CD4-positive, CD25-positive, alpha-beta regulatory T cell (primary cell): ENCODE data around the gene ATAT1. TPM values are rescaled to one million over a fixed set of nuclear protein-coding genes. Genes with fewer than 3 reads are reported as not detected.
A peak's percentile ranks its signal among the peaks of the same experiment; 100 is the strongest.

ENCODE experiments used
- ATAC-seq, 2 donors: fragments of 150-1000 bp; cut with Tn5 transposase; one replicate each; pipeline ENCODE4 v1.10.0; 2021; ENCODE audit warnings: low read depth in 2 of 2, moderate number of reproducible peaks in 2 of 2, moderate library complexity in 1 of 2
- DNase-seq, 3 donors: peaks; one replicate each; pipeline versions ENCODE4 v3.0.0 to v3.0.0-alpha.2; 2012 to 2022; ENCODE audit warnings: mixed read lengths in 1 of 3
- H3K27ac ChIP-seq: one replicate; pipeline ENCODE4 v1.7.0; 2013; ENCODE audit warnings: mild to moderate bottlenecking, low read length; ENCODE audit not compliant: insufficient read depth, poor library complexity, severe bottlenecking
- H3K27me3 ChIP-seq: one replicate; pipeline ENCODE4 v1.7.0; 2013; ENCODE audit warnings: low read length; ENCODE audit not compliant: control insufficient read depth, insufficient read depth
- H3K36me3 ChIP-seq: one replicate; pipeline ENCODE4 v1.7.0; 2013; ENCODE audit warnings: mild to moderate bottlenecking, low read length, moderate library complexity; ENCODE audit not compliant: control insufficient read depth, insufficient read depth
- H3K4me1 ChIP-seq: 2 replicates; pipeline ENCODE4 v1.7.0; 2013; ENCODE audit warnings: mild to moderate bottlenecking, low read length; ENCODE audit not compliant: insufficient read depth, control insufficient read depth, poor library complexity, severe bottlenecking
- H3K4me3 ChIP-seq: one replicate; pipeline ENCODE4 v1.7.0; 2013; ENCODE audit warnings: low read depth, mild to moderate bottlenecking, low read length, moderate library complexity
- H3K9me3 ChIP-seq, 2 experiments: 1 replicate in 1 of 2; 2 replicates in 1 of 2; pipeline ENCODE4 v1.7.0; 2013; ENCODE audit warnings: low read length in 2 of 2, mild to moderate bottlenecking in 1 of 2, moderate library complexity in 1 of 2; ENCODE audit not compliant: control insufficient read depth in 2 of 2
- H3K27ac Mint-ChIP-seq, 3 donors: one replicate each; pipeline ENCODE4 v1.8.0; 2020 to 2022; ENCODE audit warnings: mild to moderate bottlenecking in 3 of 3, mixed read lengths in 3 of 3, moderate library complexity in 2 of 3
- H3K27me3 Mint-ChIP-seq: one replicate; pipeline ENCODE4 v1.8.0; 2022; ENCODE audit warnings: mild to moderate bottlenecking, mixed read lengths
- H3K36me3 Mint-ChIP-seq: one replicate; pipeline ENCODE4 v1.8.0; 2020; ENCODE audit warnings: mixed read lengths
- H3K4me1 Mint-ChIP-seq, 4 donors: one replicate each; pipeline ENCODE4 v1.8.0; 2020 to 2022; ENCODE audit warnings: mixed read lengths in 4 of 4, mild to moderate bottlenecking in 1 of 4
- H3K4me3 Mint-ChIP-seq, 4 donors: one replicate each; pipeline ENCODE4 v1.8.0; 2020 to 2022; ENCODE audit warnings: mild to moderate bottlenecking in 4 of 4, mixed read lengths in 4 of 4, moderate library complexity in 3 of 4
- H3K9me3 Mint-ChIP-seq, 7 donors: one replicate each; pipeline ENCODE4 v1.8.0; 2020 to 2022; ENCODE audit warnings: mixed read lengths in 7 of 7, mild to moderate bottlenecking in 3 of 7, moderate library complexity in 2 of 7
- polyA plus RNA-seq, 4 donors: library from polyadenylated mRNA; unstranded; fragments of 300-500 nt; fragmentation: Illumina TruSeq; gene quantifications; one replicate each; pipeline ENCODE4 v1.2.3, GENCODE V29; 2021
- total RNA-seq: library from RNA; stranded (reverse); gene quantifications from one replicate; pipeline ENCODE4 v1.2.3, GENCODE V29; 2022

The ATAT1 gene
- total RNA-seq (7.2 TPM), polyA plus RNA-seq (under 1 TPM; 0.27 to 0.89 (median 0.53) TPM)

DNA sequence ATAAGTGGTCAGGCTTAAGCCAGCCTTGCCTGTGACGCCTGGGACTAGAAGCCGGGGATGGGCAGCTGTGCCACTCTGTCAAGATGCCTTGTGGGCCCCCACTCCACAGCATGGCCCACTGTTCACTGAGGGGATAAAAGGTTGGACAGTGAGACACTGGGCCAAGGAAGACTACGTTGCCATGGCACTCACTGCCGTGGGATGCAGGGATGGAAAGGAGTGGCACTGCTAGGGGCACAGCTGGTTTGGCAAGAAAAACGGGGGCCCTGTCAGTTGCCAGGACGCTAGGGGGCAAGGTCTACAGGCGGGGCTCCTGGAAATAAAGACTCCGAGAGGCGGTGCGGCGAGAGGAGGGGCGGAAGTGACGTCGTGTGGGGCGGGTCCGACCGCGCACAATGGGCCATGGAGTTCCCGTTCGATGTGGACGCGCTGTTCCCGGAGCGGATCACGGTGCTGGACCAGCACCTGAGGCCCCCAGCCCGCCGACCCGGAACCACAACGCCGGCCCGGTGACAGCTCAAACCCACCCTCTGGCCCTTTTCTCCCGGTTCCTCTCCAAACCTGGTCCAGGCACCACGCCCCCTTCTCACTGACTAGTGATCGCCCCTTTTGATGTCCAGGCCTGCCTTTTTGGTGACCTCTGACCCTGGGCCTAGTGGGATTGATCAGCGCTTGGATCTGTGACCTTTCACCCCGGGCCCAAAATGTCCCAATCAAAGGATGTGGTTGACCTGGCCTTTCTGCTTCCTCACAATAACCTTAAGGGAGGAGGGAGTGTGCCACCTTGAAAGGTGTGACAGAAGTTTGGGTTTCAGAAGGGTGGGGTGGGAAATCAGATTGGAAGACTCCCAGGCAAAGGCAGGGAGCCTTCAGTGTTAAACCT is at the start of gene ATAT1:
Gene ATAT1, plus strand, starts transcription at position 391 of the 883 bp plus-strand sequence.
- ATAC-seq, result peak; percentile 97

DNA sequence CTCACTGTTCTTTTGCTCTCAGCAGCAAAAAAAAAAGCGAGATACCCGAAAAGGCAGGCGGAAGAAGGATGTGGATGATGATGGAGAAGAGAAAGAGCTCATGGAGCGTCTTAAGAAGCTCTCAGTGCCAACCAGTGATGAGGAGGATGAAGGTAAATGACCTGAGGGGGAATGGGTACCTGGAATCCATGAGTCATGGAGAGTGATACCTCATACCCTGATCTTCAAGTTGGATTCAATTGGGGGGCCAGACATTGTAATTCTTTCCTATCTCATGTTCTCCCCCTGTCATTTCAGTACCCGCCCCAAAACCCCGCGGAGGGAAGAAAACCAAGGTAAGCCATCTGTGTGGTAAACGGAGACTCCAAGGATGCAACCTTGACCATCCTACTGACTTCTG is 48.6 kb upstream of the ATAT1 start:
- Histone ChIP-seq H3K4me1 (peaks cover 19% of the 10 kb centered on the region), H3K27me3 (no peaks in the 10 kb centered on the region), H3K27ac (no peak overlapping the region), H3K4me3 (no peak overlapping the region), H3K36me3 (peaks cover 59% of the 10 kb centered on the region), H3K9me3 (no peaks in the 10 kb centered on the region)
- Mint-ChIP-seq H3K27me3 (no peaks in the 10 kb centered on the region), H3K9me3 (no peaks in the 10 kb centered on the region), H3K27ac (peak overlapping the region in 1 of 3 donors; percentile 58), H3K36me3 (peaks cover 41% of the 10 kb centered on the region), H3K4me3 (no peak overlapping the region), H3K4me1 (peaks cover 16 to 30% (median 23%) of the 10 kb centered on the region in 4 donors)
- DNase-seq (no peak), ATAC-seq (no peak)

More for the DNA sequence above, at the start of gene ATAT1:
- Mint-ChIP-seq H3K27me3 (no peaks in the 10 kb centered on the region), H3K9me3 (no peaks in the 10 kb centered on the region), H3K4me3 (peak within 1 kb of the TSS; percentile 91 to 92 (median 91)), H3K27ac (peak within 1 kb of the TSS; percentile 92 to 98 (median 97)), H3K4me1 (peaks cover 6 to 29% (median 15%) of the 10 kb centered on the region in 4 donors), H3K36me3 (peaks cover 16% of the 10 kb centered on the region)
- Histone ChIP-seq H3K36me3 (peaks cover 37% of the 10 kb centered on the region), H3K4me1 (peaks cover 17% of the 10 kb centered on the region), H3K27ac (peak within 1 kb of the TSS; percentile 90), H3K4me3 (peak within 1 kb of the TSS; percentile 65), H3K9me3 (no peaks in the 10 kb centered on the region), H3K27me3 (no peaks in the 10 kb centered on the region)
- peak; percentile 87 to 89 (median 88) for DNase-seq

DNA sequence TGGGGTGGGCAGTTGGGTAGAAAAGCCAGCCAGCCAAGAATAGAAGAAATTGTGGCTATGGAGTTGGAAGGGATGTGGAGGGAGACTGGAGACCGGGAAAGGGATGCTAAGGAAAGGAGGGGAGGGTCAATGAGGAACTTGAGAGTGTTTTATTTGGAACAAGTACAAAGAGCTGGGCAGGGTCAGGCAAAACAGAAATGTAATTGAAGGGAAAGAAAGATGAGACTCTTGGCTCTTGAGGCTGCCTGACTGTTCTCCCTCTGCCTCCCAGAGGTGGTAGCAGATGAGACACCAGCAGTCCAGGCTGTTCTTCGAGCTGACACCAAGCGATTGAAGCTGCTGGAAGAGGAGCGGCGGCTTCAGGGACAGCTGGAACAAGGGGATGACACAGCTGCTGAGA is 42.8 kb upstream of the ATAT1 start:
- H3K4me3 Mint-ChIP-seq, result no peak overlapping the region
- DNase-seq, result no peak
- no peak overlapping the region for H3K27ac Mint-ChIP-seq
- Histone ChIP-seq H3K27ac (no peak overlapping the region), H3K4me3 (no peak overlapping the region), H3K36me3 (peaks cover 88% of the 10 kb centered on the region), H3K4me1 (no peaks in the 10 kb centered on the region), H3K9me3 (no peaks in the 10 kb centered on the region), H3K27me3 (no peaks in the 10 kb centered on the region)
- no peak for ATAC-seq
- peaks cover 55% of the 10 kb centered on the region for H3K36me3 Mint-ChIP-seq
- no peaks in the 10 kb centered on the region for H3K4me1 Mint-ChIP-seq
- no peaks in the 10 kb centered on the region for H3K9me3 Mint-ChIP-seq
- H3K27me3 Mint-ChIP-seq, result no peaks in the 10 kb centered on the region

DNA sequence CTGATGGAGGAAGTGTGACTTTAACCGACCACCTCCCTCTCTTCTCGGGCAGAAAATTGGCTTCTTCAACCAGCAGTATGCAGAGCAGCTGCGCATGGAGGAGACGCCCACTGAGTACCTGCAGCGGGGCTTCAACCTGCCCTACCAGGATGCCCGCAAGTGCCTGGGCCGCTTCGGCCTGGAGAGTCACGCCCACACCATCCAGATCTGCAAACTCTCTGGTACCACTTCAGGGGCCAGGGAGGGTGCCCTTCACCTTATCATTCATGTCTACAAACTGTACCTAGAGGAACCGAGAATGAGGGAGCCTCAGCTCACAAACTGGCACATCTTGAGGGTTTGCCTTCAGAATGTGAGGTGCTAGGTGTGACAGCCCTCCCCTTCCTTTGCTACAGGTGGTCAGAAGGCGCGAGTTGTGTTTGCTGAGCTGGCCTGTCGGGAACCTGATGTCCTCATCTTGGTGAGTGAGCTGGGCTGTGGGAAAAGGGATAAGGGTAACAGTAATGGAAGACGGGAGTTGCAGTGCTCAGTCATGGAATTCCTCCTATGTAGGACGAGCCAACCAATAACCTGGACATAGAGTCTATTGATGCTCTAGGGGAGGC is 36.8 kb upstream of the ATAT1 start:
- H3K36me3 Mint-ChIP-seq, result peaks cover 49% of the 10 kb centered on the region
- Histone ChIP-seq H3K27ac (no peak overlapping the region), H3K9me3 (no peaks in the 10 kb centered on the region), H3K27me3 (no peaks in the 10 kb centered on the region), H3K4me3 (no peak overlapping the region), H3K36me3 (peaks cover 59% of the 10 kb centered on the region), H3K4me1 (no peaks in the 10 kb centered on the region)
- H3K4me1 Mint-ChIP-seq, result peaks cover 0 to 11% (median 3%) of the 10 kb centered on the region in 4 donors
- ATAC-seq (no peak), DNase-seq (no peak)
- H3K27me3 Mint-ChIP-seq, result no peaks in the 10 kb centered on the region
- no peaks in the 10 kb centered on the region for H3K9me3 Mint-ChIP-seq
- H3K27ac Mint-ChIP-seq, result no peak overlapping the region
- H3K4me3 Mint-ChIP-seq, result no peak overlapping the region

DNA sequence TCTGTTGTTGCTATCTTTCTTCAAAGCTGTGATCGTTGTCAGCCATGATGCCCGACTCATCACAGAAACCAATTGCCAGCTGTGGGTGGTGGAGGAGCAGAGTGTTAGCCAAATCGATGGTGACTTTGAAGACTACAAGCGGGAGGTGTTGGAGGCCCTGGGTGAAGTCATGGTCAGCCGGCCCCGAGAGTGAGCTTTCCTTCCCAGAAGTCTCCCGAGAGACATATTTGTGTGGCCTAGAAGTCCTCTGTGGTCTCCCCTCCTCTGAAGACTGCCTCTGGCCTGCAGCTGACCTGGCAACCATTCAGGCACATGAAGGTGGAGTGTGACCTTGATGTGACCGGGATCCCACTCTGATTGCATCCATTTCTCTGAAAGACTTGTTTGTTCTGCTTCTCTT is 36.2 kb upstream of the ATAT1 start:
- peaks cover 44% of the 10 kb centered on the region for H3K36me3 Mint-ChIP-seq
- no peak for DNase-seq
- no peak overlapping the region for H3K27ac ChIP-seq
- no peaks in the 10 kb centered on the region for H3K4me1 ChIP-seq
- H3K4me3 ChIP-seq, result no peak overlapping the region
- no peaks in the 10 kb centered on the region for H3K9me3 Mint-ChIP-seq
- no peak overlapping the region for H3K4me3 Mint-ChIP-seq
- no peaks in the 10 kb centered on the region for H3K9me3 ChIP-seq
- peaks cover 0 to 11% (median 4%) of the 10 kb centered on the region in 4 donors for H3K4me1 Mint-ChIP-seq
- H3K27me3 ChIP-seq, result no peaks in the 10 kb centered on the region
- H3K36me3 ChIP-seq, result peaks cover 53% of the 10 kb centered on the region
- no peak for ATAC-seq
- H3K27me3 Mint-ChIP-seq, result no peaks in the 10 kb centered on the region
- H3K27ac Mint-ChIP-seq, result peak overlapping the region in 2 of 3 donors; percentile 33 to 45

DNA sequence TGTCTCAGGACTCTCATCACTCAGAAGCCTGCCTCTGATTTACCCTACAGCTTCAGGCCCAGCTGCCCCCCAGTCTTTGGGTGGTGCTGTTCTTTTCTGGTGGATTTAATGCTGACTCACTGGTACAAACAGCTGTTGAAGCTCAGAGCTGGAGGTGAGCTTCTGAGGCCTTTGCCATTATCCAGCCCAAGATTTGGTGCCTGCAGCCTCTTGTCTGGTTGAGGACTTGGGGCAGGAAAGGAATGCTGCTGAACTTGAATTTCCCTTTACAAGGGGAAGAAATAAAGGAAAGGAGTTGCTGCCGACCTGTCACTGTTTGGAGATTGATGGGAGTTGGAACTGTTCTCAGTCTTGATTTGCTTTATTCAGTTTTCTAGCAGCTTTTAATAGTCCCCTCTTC is 35.7 kb upstream of the ATAT1 start:
- Histone ChIP-seq H3K27me3 (no peaks in the 10 kb centered on the region), H3K9me3 (no peaks in the 10 kb centered on the region), H3K4me3 (no peak overlapping the region), H3K27ac (no peak overlapping the region), H3K36me3 (peaks cover 48% of the 10 kb centered on the region), H3K4me1 (no peaks in the 10 kb centered on the region)
- no peak overlapping the region for H3K4me3 Mint-ChIP-seq
- ATAC-seq (no peak), DNase-seq (no peak)
- H3K27ac Mint-ChIP-seq, result peak overlapping the region; percentile 20 to 45 (median 33)
- H3K9me3 Mint-ChIP-seq, result no peaks in the 10 kb centered on the region
- H3K36me3 Mint-ChIP-seq, result peaks cover 43% of the 10 kb centered on the region
- no peaks in the 10 kb centered on the region for H3K27me3 Mint-ChIP-seq
- peaks cover 0 to 11% (median 5%) of the 10 kb centered on the region in 4 donors for H3K4me1 Mint-ChIP-seq

DNA sequence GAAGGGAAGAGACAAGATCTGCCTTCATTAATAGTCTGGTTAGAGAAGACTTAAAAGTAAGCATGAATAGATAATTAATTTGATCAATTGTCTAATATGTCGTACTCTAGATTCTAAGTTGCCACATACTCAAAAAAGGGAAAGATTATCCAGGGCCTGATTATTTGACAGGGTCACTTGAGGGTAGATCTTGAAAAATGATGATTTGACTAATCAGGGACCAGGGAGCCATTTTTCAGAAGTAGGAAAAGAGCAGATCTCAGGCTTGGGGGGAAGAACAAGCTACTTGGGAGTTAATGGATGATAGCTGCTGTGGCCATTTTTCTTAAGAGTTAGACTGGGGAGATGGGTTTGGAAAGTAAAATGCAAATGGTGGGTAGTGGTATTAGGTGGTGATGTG is 34.4 kb upstream of the ATAT1 start:
- ATAC-seq, result no peak
- Mint-ChIP-seq H3K9me3 (no peaks in the 10 kb centered on the region), H3K4me3 (no peak overlapping the region), H3K36me3 (peaks cover 38% of the 10 kb centered on the region), H3K27ac (peak overlapping the region; percentile 44 to 67 (median 50)), H3K4me1 (peaks cover 0 to 13% (median 8%) of the 10 kb centered on the region in 4 donors), H3K27me3 (no peaks in the 10 kb centered on the region)
- no peak for DNase-seq
- no peaks in the 10 kb centered on the region for H3K4me1 ChIP-seq
- H3K27ac ChIP-seq, result no peak overlapping the region
- no peaks in the 10 kb centered on the region for H3K27me3 ChIP-seq
- H3K4me3 ChIP-seq, result no peak overlapping the region
- H3K36me3 ChIP-seq, result peaks cover 37% of the 10 kb centered on the region
- H3K9me3 ChIP-seq, result no peaks in the 10 kb centered on the region
